Islet precursor cell (in vitro differentiated cells): ENCODE measurements around the gene ACTN3.

Experiments used
- DNase-seq: peaks from one replicate; pipeline ENCODE4 v3.0.0-alpha.2; 2018

The ACTN3 gene

GRCh38 chr11:66545701-66546367 lies 869 bp upstream of the ACTN3 start, which contains the start of gene ZDHHC24:
Gene ZDHHC24, minus strand, starts transcription at chr11:66546048. Its CDS starts 45 bp downstream, at chr11:66546003.
- DNase-seq, result peak; percentile 98

GRCh38 chr11:66546966-66547661 lies 411 bp downstream of the ACTN3 start:
- DNase-seq, result peak; percentile 56

GRCh38 chr11:66547662-66548009 lies 933 bp downstream of the ACTN3 start:
- DNase-seq, result peak; percentile 49

GRCh38 chr11:66548041-66548440 lies 1.3 kb downstream of the ACTN3 start:
- DNase-seq, result peak; percentile 46

- DNase-seq, result peak; percentile 53
Observed at GRCh38 chr11:66548774-66549630, 2.3 kb downstream of the ACTN3 start.

- DNase-seq, result no peak
Observed at GRCh38 chr11:66549696-66550095, 3.0 kb downstream of the ACTN3 start.

- no peak for DNase-seq
Observed at GRCh38 chr11:66550887-66551286, 4.2 kb downstream of the ACTN3 start.

- no peak for DNase-seq
Observed at GRCh38 chr11:66554602-66555001, 7.9 kb downstream of the ACTN3 start.

GRCh38 chr11:66555416-66555815 lies 8.7 kb downstream of the ACTN3 start:
- no peak for DNase-seq

GRCh38 chr11:66556086-66556485 lies 9.4 kb downstream of the ACTN3 start:
- no peak for DNase-seq

- DNase-seq, result peak; percentile 45
Observed at GRCh38 chr11:66557733-66558326, 11.1 kb downstream of the ACTN3 start.

- DNase-seq, result no peak
Observed at GRCh38 chr11:66559142-66559865, 12.6 kb downstream of the ACTN3 start.

- peak; percentile 43 for DNase-seq
Observed at GRCh38 chr11:66559866-66560676, 13.4 kb downstream of the ACTN3 start.

GRCh38 chr11:66561178-66561974 lies 14.7 kb downstream of the ACTN3 start:
- DNase-seq, result peak; percentile 47

GRCh38 chr11:66561975-66562248 lies 15.2 kb downstream of the ACTN3 start:
- DNase-seq, result no peak

- DNase-seq, result no peak
Observed at GRCh38 chr11:66562275-66562674, 15.6 kb downstream of the ACTN3 start.

GRCh38 chr11:66562907-66563583 lies 16.3 kb downstream of the ACTN3 start:
- no peak for DNase-seq

GRCh38 chr11:66563832-66564231 lies 17.1 kb downstream of the ACTN3 start:
- peak; percentile 39 for DNase-seq

- no peak for DNase-seq
Observed at GRCh38 chr11:66564538-66564937, 17.8 kb downstream of the ACTN3 start.

- peak; percentile 50 for DNase-seq
Observed at GRCh38 chr11:66564984-66565383, 18.3 kb downstream of the ACTN3 start.
